Panc1 (cell line): ENCODE results near the gene BCO1. TPM values are rescaled to one million over a fixed set of nuclear protein-coding genes. Genes with fewer than 3 reads are reported as not detected.

Source experiments
- ATAC-seq: fragments of 200-7000 bp; cut with Tn5 transposase; 2 replicates; pipeline ENCODE4 v1.9.1; 2020; ENCODE audit warnings: mild to moderate bottlenecking, moderate library complexity
- BruUV-seq: library from RNA; stranded (reverse); fragments of 400-500 nt; replicated peaks from 2 replicates; lab custom pipeline; 2021; lab: Mats Ljungman, UMichigan
- CTCF ChIA-PET: fragments of 300-600 bp; sonication (Branson Sonifier 250); formaldehyde crosslinking; loops from one replicate; lab custom pipeline; 2022; ENCODE audit warnings: antibody characterized with exemption; lab: Charles Lee
- POLR2A ChIA-PET: fragments of 300-600 bp; sonication (Branson Sonifier 250); formaldehyde crosslinking; loops from one replicate; lab custom pipeline; 2022; ENCODE audit warnings: antibody characterized with exemption; lab: Charles Lee
- DNase-seq: peaks from one replicate; pipeline ENCODE4 v3.0.0-alpha.2; 2010; ENCODE audit warnings: low read depth, low spot score
- H3K27ac ChIP-seq: 2 replicates; pipeline ENCODE4 v1.5.1; 2011; ENCODE audit warnings: mild to moderate bottlenecking, low read length, inconsistent platforms
- H3K27me3 ChIP-seq: fragments of 200-500 bp; sonication (Bioruptor generic); 2 replicates; pipeline ENCODE4 v1.6.0; 2014; ENCODE audit warnings: low read length, inconsistent platforms; ENCODE audit not compliant: control insufficient read depth, insufficient read depth
- H3K36me3 ChIP-seq: fragments of 200-500 bp; sonication (Bioruptor generic); 2 replicates; pipeline ENCODE4 v1.5.1; 2014; ENCODE audit warnings: inconsistent platforms, mild to moderate bottlenecking, low read length, moderate library complexity; ENCODE audit not compliant: control insufficient read depth, insufficient read depth
- H3K4me1 ChIP-seq: 2 replicates; pipeline ENCODE4 v1.5.1; 2011; ENCODE audit warnings: inconsistent platforms, mild to moderate bottlenecking, low read length, moderate library complexity; ENCODE audit not compliant: control insufficient read depth, insufficient read depth
- H3K4me3 ChIP-seq, 2 experiments: 2 replicates each; pipeline ENCODE4 v1.5.1; 2011 to 2012; ENCODE audit warnings: low read depth in 2 of 2, low read length in 2 of 2, mild to moderate bottlenecking in 2 of 2, inconsistent platforms in 1 of 2, moderate library complexity in 1 of 2
- H3K9me3 ChIP-seq: fragments of 200-500 bp; sonication (Bioruptor generic); 2 replicates; pipeline ENCODE4 v1.5.1; 2014; ENCODE audit warnings: low read depth, mild to moderate bottlenecking, inconsistent platforms, low read length, moderate library complexity; ENCODE audit not compliant: control insufficient read depth, insufficient read depth
- CTCF ChIP-seq: fragments of 450-650 bp; IDR thresholded peaks from 2 replicates; pipeline ENCODE4 v1.5.1; 2017; ENCODE audit warnings: mild to moderate bottlenecking
- POLR2AphosphoS5 ChIP-seq: IDR thresholded peaks from 2 replicates; pipeline ENCODE4 v1.6.1; 2012; ENCODE audit warnings: mild to moderate bottlenecking, low read depth, low read length, moderate library complexity
- REST ChIP-seq, 2 experiments: IDR thresholded peaks; 2 replicates each; pipeline ENCODE4 v1.6.1; 2011 to 2012; ENCODE audit warnings: low read depth in 2 of 2, control low read depth in 1 of 2, low read length in 1 of 2, mild to moderate bottlenecking in 1 of 2, moderate library complexity in 1 of 2; ENCODE audit not compliant: insufficient read depth in 1 of 2
- SIN3A ChIP-seq: IDR thresholded peaks from 2 replicates; pipeline ENCODE4 v1.6.1; 2012; ENCODE audit warnings: low read depth, mild to moderate bottlenecking, low read length, moderate library complexity, borderline replicate concordance; ENCODE audit not compliant: insufficient read depth
- TCF7L2 ChIP-seq: IDR thresholded peaks from 2 replicates; pipeline ENCODE4 v1.6.1; 2011; ENCODE audit warnings: mild to moderate bottlenecking, low read depth, low read length, inconsistent platforms
- in situ Hi-C: cut with HindIII; loops from 2 replicates; pipeline ENCODE4 v1.10.0; 2016; ENCODE audit warnings: low sequenced_read_pairs, low pct_unique_long_range_greater_than_20kb
- intact Hi-C: fragments of 100-400 bp; cut with micrococcal nuclease; formaldehyde crosslinking; loops from one replicate; pipeline ENCODE4 v1.10.0; 2022; ENCODE audit not compliant: unreplicated experiment
- total RNA-seq: library from RNA; stranded (reverse); gene quantifications from one replicate; pipeline ENCODE4 v1.2.1, GENCODE V29; 2021; ENCODE audit not compliant: unreplicated experiment

Gene BCO1
- total RNA-seq, 1 experiment from 2014 or later = not detected

- ChIA-PET POLR2A (no interaction called here), CTCF (no interaction called here)
- in situ Hi-C loops (no loop called here), intact Hi-C loops (no loop called here)
- Histone ChIP-seq H3K27ac (no peak overlapping the region), H3K9me3 (no peaks in the 10 kb centered on the region), H3K27me3 (no peaks in the 10 kb centered on the region), H3K36me3 (no peaks in the 10 kb centered on the region), H3K4me3 (no peak overlapping the region), H3K4me1 (no peaks in the 10 kb centered on the region)
- no TSS peak for BruUV-seq
- peak; percentile 91 for ATAC-seq
- DNase-seq = no peak
- TF ChIP-seq CTCF = peak; percentile 75
- no peak for TF ChIP-seq REST (IDR thresholded peaks at IDR 0.05; ENCODE audit: insufficient read depth in 1 of 2, low read depth in 2 of 2, low read length in 1 of 2)
These were observed 23.7 kb upstream of the BCO1 start for GRCh38 chr16:81214745-81215166.

- no peak for DNase-seq
- Histone ChIP-seq H3K9me3 (no peaks in the 10 kb centered on the region), H3K27ac (no peak overlapping the region), H3K4me1 (no peaks in the 10 kb centered on the region), H3K36me3 (no peaks in the 10 kb centered on the region), H3K27me3 (no peaks in the 10 kb centered on the region), H3K4me3 (no peak overlapping the region)
- intact Hi-C loops = no loop called here
- ChIA-PET POLR2A (no interaction called here), CTCF (no interaction called here)
- in situ Hi-C loops = no loop called here
- TF ChIP-seq CTCF (no peak), POLR2AphosphoS5 (no peak), TCF7L2 (no peak), REST (IDR thresholded peaks at IDR 0.05; ENCODE audit: insufficient read depth in 1 of 2, low read depth in 2 of 2, low read length in 1 of 2) (no peak), SIN3A (no peak)
- BruUV-seq = no TSS peak
- ATAC-seq = no peak
These were observed 22.4 kb upstream of the BCO1 start for GRCh38 chr16:81216114-81216513.
